ENCODE results near the gene MORN2.

DNA sequence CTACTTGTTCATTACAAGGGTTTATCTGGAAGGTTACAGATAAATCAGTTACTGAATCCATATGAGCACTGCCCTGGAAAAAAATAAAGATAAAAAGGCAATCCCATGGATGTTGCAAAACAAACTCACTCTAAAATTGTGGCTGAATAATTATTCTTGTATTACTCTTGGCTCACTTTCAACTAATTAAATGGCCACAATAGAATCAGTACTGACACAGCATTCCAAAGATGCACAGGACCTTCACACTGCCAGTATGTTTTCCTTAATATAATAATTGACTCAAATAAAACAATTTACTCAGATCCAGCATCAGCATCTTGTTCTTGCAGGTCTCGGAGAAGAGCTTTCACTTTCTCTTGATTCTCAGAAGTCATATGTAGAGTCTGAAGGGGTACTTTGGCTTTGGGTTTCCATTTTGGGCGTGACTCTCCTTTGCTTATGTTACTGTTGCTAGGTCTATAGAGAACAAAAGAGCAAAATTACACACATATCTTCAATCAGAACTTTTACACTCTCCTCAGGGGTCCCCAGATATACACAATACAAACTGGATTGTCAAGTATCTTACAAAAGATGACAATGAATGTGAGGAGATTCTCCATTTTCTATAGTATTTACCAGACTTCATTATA is 12.6 kb upstream of the MORN2 start:
- TF ChIP-seq TAF1 (IDR thresholded peaks at IDR 0.05; ENCODE audit: borderline replicate concordance, insufficient read depth, low read length): no peak
- TF ChIP-seq, protein P1, sequence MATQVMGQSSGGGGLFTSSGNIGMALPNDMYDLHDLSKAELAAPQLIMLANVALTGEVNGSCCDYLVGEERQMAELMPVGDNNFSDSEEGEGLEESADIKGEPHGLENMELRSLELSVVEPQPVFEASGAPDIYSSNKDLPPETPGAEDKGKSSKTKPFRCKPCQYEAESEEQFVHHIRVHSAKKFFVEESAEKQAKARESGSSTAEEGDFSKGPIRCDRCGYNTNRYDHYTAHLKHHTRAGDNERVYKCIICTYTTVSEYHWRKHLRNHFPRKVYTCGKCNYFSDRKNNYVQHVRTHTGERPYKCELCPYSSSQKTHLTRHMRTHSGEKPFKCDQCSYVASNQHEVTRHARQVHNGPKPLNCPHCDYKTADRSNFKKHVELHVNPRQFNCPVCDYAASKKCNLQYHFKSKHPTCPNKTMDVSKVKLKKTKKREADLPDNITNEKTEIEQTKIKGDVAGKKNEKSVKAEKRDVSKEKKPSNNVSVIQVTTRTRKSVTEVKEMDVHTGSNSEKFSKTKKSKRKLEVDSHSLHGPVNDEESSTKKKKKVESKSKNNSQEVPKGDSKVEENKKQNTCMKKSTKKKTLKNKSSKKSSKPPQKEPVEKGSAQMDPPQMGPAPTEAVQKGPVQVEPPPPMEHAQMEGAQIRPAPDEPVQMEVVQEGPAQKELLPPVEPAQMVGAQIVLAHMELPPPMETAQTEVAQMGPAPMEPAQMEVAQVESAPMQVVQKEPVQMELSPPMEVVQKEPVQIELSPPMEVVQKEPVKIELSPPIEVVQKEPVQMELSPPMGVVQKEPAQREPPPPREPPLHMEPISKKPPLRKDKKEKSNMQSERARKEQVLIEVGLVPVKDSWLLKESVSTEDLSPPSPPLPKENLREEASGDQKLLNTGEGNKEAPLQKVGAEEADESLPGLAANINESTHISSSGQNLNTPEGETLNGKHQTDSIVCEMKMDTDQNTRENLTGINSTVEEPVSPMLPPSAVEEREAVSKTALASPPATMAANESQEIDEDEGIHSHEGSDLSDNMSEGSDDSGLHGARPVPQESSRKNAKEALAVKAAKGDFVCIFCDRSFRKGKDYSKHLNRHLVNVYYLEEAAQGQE (IDR thresholded peaks at IDR 0.05; ENCODE audit: insufficient read depth in 1 of 2, low read depth in 2 of 2, low read length in 2 of 2): no peak
